Measurements from ENCODE around the gene UPK1B.
"Not testable (repeated sequence)": the region's sequence is repeated elsewhere in the genome, so short reads cannot be mapped to it uniquely, and the experiment has no call there.

The UPK1B gene

GRCh38 chr3:119227070-119227850, 53.9 kb downstream of the UPK1B start:
- FAIRE-seq, result no peak

- no peak for FAIRE-seq
These were observed 55.2 kb downstream of the UPK1B start for GRCh38 chr3:119228373-119229145.

- no peak for FAIRE-seq
These were observed 55.8 kb downstream of the UPK1B start for GRCh38 chr3:119229190-119229589.

- no peak for FAIRE-seq
These were observed 56.7 kb downstream of the UPK1B start for GRCh38 chr3:119230071-119230470.

- no peak for FAIRE-seq
These were observed 57.3 kb downstream of the UPK1B start for GRCh38 chr3:119230745-119231144.

- no peak for FAIRE-seq
These were observed 61.2 kb downstream of the UPK1B start for GRCh38 chr3:119234610-119235009.

GRCh38 chr3:119235151-119235550, 61.8 kb downstream of the UPK1B start:
- no peak for FAIRE-seq

- no peak for FAIRE-seq
These were observed 63.4 kb downstream of the UPK1B start for GRCh38 chr3:119236756-119237155.

- FAIRE-seq, result no peak
These were observed 63.9 kb downstream of the UPK1B start for GRCh38 chr3:119237299-119237698.

GRCh38 chr3:119238363-119238762, 65.0 kb downstream of the UPK1B start:
- FAIRE-seq, result no peak

- no peak for FAIRE-seq
These were observed 65.9 kb downstream of the UPK1B start for GRCh38 chr3:119239206-119239820.

GRCh38 chr3:119240101-119240590, 66.7 kb downstream of the UPK1B start:
- FAIRE-seq, result no peak

GRCh38 chr3:119240591-119241434, 67.4 kb downstream of the UPK1B start, which contains the start of gene B4GALT4:
Gene B4GALT4, minus strand, starts transcription at chr3:119240878. Its CDS starts 10,779 bp downstream, at chr3:119230099.
- FAIRE-seq, result no peak

GRCh38 chr3:119242387-119243057, 69.1 kb downstream of the UPK1B start:
- FAIRE-seq, result not testable (repeated sequence)

GRCh38 chr3:119243058-119243529, 69.7 kb downstream of the UPK1B start:
- not testable (repeated sequence) for FAIRE-seq

GRCh38 chr3:119243712-119244111, 70.3 kb downstream of the UPK1B start:
- no peak for FAIRE-seq

GRCh38 chr3:119245778-119246177, 72.4 kb downstream of the UPK1B start:
- FAIRE-seq, result no peak

Data from TTC549 (cell line).